PC-3 (cell line): ENCODE results near the gene BOLA1.

Experiments
- CTCF ChIP-seq: fragments of 300-600 bp; sonication (generic); conservative IDR thresholded peaks from 2 replicates; pipeline ENCODE4 v1.5.1; 2017; ENCODE audit warnings: antibody characterized with exemption, low read depth, mild to moderate bottlenecking, low read length
- EZH2 ChIP-seq: fragments of 300-600 bp; sonication (generic); IDR thresholded peaks from one replicate; pipeline ENCODE4 v1.6.1; 2017; ENCODE audit warnings: antibody characterized with exemption, mild to moderate bottlenecking, low read length; ENCODE audit not compliant: unreplicated experiment
- EZH2phosphoT487 ChIP-seq: fragments of 300-600 bp; sonication (generic); IDR thresholded peaks from 2 replicates; pipeline ENCODE4 v1.6.1; 2018; ENCODE audit warnings: mild to moderate bottlenecking, antibody characterized with exemption, low read length, borderline replicate concordance

GRCh38 chr1:149942207-149942606 is 42.8 kb downstream of the BOLA1 start:
- TF ChIP-seq CTCF (peak; percentile 30; the same call in 1 of the 2 replicates), EZH2 (no peak), EZH2phosphoT487 (no peak)
